AG04449 (cell line): ENCODE data around the gene FOXRED1.

ENCODE experiments used
- CTCF ChIA-PET: fragments of 350-600 bp; formaldehyde crosslinking; extraction: SDS; loops from one replicate; lab custom pipeline; 2021; ENCODE audit warnings: antibody characterized with exemption; lab: Yijun Ruan, JAX
- POLR2A ChIA-PET: fragments of 400-600, 350-600 bp; formaldehyde crosslinking; extraction: SDS; loops from one replicate; lab custom pipeline; 2020; ENCODE audit warnings: antibody characterized with exemption, inconsistent platforms; lab: Yijun Ruan, JAX
- DNase-seq: peaks from one replicate; pipeline ENCODE4 v3.0.0-alpha.2; 2010; ENCODE audit warnings: low read depth, low spot score
- H3K4me3 ChIP-seq: 2 replicates; pipeline ENCODE4 v1.5.1; 2011; ENCODE audit warnings: low read depth, mild to moderate bottlenecking, control low read depth, low read length
- CTCF ChIP-seq: IDR thresholded peaks from one replicate; pipeline ENCODE4 v1.5.1; 2011; ENCODE audit warnings: mild to moderate bottlenecking, moderate library complexity, low read length, control low read depth, inconsistent platforms; ENCODE audit not compliant: insufficient read depth; ENCODE audit errors: missing control alignments

Gene FOXRED1

DNA sequence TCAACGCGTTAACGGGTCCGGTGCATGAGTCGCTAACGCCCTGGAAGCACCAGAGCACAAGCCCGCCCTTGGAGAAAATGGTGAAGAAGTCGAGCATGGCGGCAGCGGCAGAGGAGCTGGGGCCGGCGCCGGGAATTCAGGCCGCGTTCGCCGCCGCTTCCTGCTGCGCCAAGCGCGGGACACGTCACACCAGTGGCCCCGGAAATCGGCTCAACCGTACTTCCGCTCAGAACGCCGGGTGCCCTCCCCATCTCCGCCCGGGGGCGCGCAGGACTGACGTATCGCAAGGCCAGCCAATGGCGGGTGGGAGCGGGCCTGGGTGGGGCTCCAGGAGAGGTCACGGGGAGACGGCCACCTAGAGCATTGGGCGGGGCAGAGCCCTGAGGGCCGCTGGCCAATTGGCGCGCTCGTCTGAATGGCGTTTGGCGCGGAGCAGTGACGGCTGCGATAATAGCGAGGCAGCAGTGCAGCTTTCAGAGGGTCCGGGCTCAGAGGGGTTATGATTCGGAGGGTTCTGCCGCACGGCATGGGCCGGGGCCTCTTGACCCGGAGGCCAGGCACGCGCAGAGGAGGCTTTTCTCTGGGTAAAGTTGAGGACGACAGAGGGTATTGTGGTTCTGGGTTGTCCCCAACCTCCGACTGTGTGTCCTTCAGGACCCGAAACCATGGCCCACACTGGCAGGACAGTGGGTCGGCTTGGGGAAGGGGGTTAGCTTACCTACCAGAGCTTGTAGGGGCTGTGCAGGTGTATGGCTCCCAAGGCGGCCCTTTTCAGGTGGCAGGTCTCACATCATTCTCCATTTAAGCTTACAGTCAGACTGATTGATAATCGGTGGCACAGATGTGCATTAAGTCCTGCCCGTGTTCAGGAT lies at the start of gene FOXRED1, which contains the start of gene SRPRA:
Gene FOXRED1 (plus strand): TSS at position 447 of the 872 bp plus-strand sequence. CDS start 53 bp downstream, at position 500.
Gene SRPRA (minus strand): TSS at position 188 of the 872 bp plus-strand sequence. CDS start 91 bp downstream, at position 97.
- H3K4me3 ChIP-seq, result peak within 1 kb of the TSS; percentile 98
- TF ChIP-seq CTCF, result no peak
- CTCF ChIA-PET, result interaction anchor here (0.9 to 1.0 kb wide), 2 partner anchors 12 to 13 kb away, joined by 3 read pairs; no protein-coding TSS in a partner anchor
- POLR2A ChIA-PET, result interaction anchor here (1.3 kb wide), 1 partner anchor 13 kb away, joined by 5 read pairs; no protein-coding TSS in a partner anchor
- peak; percentile 89 for DNase-seq

GRCh38 chr11:126219547-126219946 lies 49.4 kb upstream of the FOXRED1 start:
- no peak for TF ChIP-seq CTCF
- no peak for DNase-seq
- H3K4me3 ChIP-seq, result no peak overlapping the region
- ChIA-PET POLR2A (no interaction called here), CTCF (no interaction called here)

DNA sequence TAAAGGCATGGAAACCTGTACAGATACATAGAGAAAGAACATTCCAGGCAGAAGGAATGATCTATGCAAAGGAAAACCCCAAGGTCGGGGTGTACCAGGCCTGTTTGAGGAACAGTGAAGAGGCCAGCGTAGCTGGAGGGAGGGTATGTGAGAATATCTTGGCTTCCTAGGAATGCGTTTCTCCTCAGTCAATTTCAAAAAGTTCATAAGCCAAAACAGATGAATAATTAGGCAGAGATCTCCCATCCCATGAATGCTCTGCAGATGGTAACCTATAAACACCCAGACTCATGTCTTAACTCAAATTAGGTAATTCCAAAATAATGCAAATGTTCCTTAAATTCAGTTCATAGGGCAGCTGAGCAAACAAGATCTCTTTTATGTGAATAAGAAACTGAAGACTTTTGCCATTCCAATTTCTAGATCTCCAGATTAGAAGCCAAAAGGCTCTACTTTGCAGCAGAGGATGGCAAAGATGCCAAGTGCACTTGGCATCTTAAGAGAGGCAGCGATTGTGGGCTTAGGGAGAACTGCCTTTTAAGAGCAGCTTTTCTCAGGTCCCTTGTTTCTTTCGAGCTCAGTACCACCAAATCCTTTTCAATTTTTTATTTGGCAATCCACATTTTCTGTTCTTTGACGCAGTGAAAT lies 44.2 kb upstream of the FOXRED1 start:
- H3K4me3 ChIP-seq, result no peak overlapping the region
- TF ChIP-seq CTCF, result no peak
- CTCF ChIA-PET, result interaction anchor here (0.6 to 1.6 kb wide), 2 partner anchors 14 to 302 kb away, joined by 3 to 6 read pairs; partner anchors contain the start of gene RPUSD4
- DNase-seq, result no peak
- POLR2A ChIA-PET, result no interaction called here

GRCh38 chr11:126225295-126225665 lies 43.7 kb upstream of the FOXRED1 start:
- ChIA-PET CTCF (interaction anchor here (0.6 to 1.6 kb wide), 2 partner anchors 15 to 302 kb away, joined by 3 to 6 read pairs; partner anchors contain the start of gene RPUSD4), POLR2A (no interaction called here)
- no peak overlapping the region for H3K4me3 ChIP-seq
- no peak for DNase-seq
- TF ChIP-seq CTCF, result no peak

DNA sequence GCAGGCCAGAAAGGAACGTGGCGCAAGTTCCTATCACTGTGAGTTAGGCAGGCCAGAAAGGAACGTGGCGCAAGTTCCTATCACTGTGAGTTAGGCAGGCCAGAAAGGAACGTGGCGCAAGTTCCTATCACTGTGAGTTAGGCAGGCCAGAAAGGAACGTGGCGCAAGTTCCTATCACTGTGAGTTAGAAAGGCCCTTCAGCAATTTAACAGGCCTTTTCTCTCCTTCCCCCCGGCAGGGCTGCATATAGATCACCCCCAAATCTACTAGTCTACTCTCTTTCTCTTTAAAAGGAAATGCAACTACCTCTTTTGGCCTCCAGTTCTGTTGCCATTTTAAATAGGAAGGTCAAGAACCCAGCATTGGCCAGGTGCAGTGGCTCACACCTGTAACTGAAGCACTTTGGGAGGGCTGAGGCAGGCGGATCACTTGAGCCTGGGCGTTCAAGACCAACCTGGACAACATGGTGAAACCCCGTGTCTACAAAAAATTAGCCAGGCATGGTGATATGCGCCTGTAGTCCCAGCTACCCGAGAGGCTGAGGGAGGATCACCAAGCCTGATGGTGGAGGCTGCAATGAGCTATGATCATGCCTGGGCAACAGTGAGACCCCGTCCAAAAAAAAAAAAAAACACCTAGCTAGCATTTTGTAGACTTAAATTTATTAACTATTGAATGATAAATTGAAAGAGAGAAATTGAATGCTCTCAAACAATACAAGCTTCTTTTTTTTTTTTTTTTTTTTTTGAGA lies 42.4 kb upstream of the FOXRED1 start:
- CTCF ChIA-PET, result no interaction called here
- TF ChIP-seq CTCF, result no peak

More for the DNA sequence above, 42.4 kb upstream of the FOXRED1 start:
- H3K4me3 ChIP-seq, result no peak overlapping the region
- POLR2A ChIA-PET, result no interaction called here
- no peak for DNase-seq
